Cardiac muscle cell (in vitro differentiated cells and primary cell): Measurements from ENCODE around the gene MYOG. TPM values are rescaled to one million over a fixed set of nuclear protein-coding genes. Genes with fewer than 3 reads are reported as not detected.

Source experiments
- DNase-seq, 2 donors: peaks; one replicate each; pipeline versions ENCODE4 v3.0.0 to v3.0.0-alpha.2; 2010 to 2017; ENCODE audit warnings: low read depth in 1 of 2, low spot score in 1 of 2
- H3K27ac ChIP-seq: fragments of 200-600 bp; sonication (generic); 2 replicates; pipeline ENCODE4 v1.5.1; 2016
- H3K27me3 ChIP-seq: fragments of 200-600 bp; sonication (generic); 2 replicates; pipeline ENCODE4 v1.6.0; 2016; ENCODE audit warnings: control low read depth
- H3K36me3 ChIP-seq: fragments of 200-600 bp; sonication (generic); 2 replicates; pipeline ENCODE4 v1.5.1; 2016; ENCODE audit warnings: control low read depth
- H3K4me1 ChIP-seq: fragments of 200-600 bp; sonication (generic); 2 replicates; pipeline ENCODE4 v1.8.1; 2017; ENCODE audit warnings: low read depth, mild to moderate bottlenecking, mixed run types
- H3K4me3 ChIP-seq: fragments of 200-600 bp; sonication (generic); 2 replicates; pipeline ENCODE4 v1.5.1; 2016; ENCODE audit warnings: mild to moderate bottlenecking
- H3K9me3 ChIP-seq: fragments of 200-600 bp; sonication (generic); 2 replicates; pipeline ENCODE4 v1.5.1; 2017; ENCODE audit warnings: low read depth, mild to moderate bottlenecking, control low read depth
- polyA plus RNA-seq: library from polyadenylated mRNA; unstranded; fragments of >200 nt; fragmentation: Nextera tagmentation; extraction: Ambion mirVana; gene quantifications from 2 replicates; pipeline ENCODE4 v1.2.1, GENCODE V29; 2016
- total RNA-seq: library from RNA; depleted of rRNA; stranded (reverse); fragments of >200 nt; gene quantifications from 2 replicates; pipeline ENCODE4 v1.2.3, GENCODE V29; 2016
- TF ChIP-seq, protein P1 (sequence below): IDR thresholded peaks from 2 replicates; pipeline ENCODE4 v1.5.1; 2012; ENCODE audit warnings: low read depth, mild to moderate bottlenecking, low read length

Gene MYOG
- total and polyA plus RNA-seq, 2 experiments from 2014 or later = 0.18 TPM; not detected in 1

DNA sequence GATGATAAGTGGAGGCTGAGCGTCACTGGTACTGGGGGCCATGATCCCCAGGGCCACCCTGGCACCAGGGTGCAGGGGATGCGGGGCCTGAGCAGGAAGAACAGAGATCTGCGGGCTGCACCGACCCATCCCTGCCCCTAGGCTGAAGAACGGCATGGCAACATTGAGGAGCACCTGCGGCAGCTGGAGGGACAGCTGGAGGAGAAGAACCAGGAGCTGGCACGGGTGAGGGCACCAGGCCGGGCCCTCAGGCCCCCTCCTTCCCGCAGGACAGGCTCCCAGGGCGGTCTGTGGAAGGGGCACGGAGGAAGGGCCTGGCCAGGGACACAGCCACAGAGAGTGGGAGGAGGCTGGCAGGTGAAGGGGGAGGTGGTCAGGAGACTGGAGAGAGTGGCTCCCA is 37.7 kb downstream of the MYOG start:
- Histone ChIP-seq H3K36me3 (peaks cover 60% of the 10 kb centered on the region), H3K4me1 (peaks cover 7% of the 10 kb centered on the region), H3K27me3 (no peaks in the 10 kb centered on the region), H3K9me3 (no peaks in the 10 kb centered on the region), H3K4me3 (no peak overlapping the region), H3K27ac (no peak overlapping the region)
- DNase-seq = no peak
- TF ChIP-seq, protein P1, sequence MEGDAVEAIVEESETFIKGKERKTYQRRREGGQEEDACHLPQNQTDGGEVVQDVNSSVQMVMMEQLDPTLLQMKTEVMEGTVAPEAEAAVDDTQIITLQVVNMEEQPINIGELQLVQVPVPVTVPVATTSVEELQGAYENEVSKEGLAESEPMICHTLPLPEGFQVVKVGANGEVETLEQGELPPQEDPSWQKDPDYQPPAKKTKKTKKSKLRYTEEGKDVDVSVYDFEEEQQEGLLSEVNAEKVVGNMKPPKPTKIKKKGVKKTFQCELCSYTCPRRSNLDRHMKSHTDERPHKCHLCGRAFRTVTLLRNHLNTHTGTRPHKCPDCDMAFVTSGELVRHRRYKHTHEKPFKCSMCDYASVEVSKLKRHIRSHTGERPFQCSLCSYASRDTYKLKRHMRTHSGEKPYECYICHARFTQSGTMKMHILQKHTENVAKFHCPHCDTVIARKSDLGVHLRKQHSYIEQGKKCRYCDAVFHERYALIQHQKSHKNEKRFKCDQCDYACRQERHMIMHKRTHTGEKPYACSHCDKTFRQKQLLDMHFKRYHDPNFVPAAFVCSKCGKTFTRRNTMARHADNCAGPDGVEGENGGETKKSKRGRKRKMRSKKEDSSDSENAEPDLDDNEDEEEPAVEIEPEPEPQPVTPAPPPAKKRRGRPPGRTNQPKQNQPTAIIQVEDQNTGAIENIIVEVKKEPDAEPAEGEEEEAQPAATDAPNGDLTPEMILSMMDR = no peak

DNA sequence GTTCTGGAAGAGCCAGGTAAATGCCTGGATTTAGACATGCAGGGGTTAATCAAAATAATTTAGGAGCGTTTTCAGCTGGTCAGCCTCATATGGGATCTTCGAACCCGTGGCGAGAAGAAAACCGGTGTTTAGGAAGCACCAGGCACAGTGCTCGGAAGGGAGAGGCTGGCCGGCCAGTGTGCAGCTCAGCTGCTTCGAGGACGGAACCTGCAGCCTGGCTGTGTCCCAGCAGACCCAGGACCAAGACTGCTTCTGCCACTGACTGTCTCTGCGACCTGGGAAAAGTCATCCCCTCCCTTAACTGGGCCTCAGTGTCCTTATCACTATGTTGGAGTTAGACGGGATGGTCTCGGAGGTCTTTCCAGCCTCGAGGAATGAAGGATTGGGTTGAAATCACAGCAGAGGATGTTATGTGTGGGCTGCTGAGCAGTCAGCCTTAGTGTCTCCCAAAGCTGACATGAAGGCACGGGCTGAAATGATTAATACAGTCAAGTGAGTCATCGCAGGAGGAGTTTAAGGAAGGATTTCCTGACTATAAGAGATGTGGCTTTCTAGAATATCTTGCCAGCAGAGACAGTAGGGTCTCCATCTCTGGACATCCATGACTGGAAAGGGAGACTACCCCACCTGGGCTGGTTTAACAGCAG is 38.7 kb downstream of the MYOG start:
- Histone ChIP-seq H3K27ac (no peak overlapping the region), H3K4me3 (no peak overlapping the region), H3K36me3 (peaks cover 54% of the 10 kb centered on the region), H3K27me3 (no peaks in the 10 kb centered on the region), H3K4me1 (peaks cover 12% of the 10 kb centered on the region), H3K9me3 (no peaks in the 10 kb centered on the region)
- TF ChIP-seq, protein P1 = no peak
- DNase-seq = peak in 1 of 2 donors; percentile 82

DNA sequence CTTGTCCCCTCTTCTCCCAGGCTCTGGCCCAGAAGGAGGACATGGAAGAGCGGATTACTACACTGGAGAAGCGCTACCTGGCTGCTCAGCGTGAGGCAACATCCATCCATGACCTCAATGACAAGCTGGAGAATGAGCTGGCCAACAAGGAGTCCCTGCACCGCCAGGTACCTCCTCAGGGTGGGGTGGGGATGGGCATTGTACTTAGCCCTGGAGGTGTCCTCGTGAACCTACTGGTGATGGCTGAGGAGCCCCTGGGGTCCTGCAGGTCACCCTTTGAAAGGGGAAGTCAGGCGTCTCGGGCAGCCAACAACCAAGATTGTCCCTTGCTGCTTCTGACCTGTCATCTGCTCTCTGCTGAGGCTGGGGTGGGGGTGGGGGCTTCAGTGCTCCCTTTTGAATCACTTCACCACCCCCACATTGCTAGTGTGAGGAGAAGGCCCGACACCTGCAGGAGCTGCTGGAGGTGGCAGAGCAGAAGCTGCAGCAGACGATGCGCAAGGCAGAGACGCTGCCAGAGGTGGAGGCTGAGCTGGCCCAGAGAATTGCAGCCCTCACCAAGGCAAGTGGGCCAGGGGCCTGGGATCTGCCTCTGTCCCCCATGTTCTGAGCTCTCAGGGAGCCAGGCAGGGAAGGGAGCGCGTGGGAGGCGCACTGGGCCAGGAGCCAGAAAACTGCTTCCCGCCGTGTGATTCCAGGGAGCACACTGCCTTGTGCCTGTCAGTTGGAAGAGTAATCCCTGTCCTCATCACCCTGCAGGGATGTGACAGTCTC is 39.8 kb downstream of the MYOG start:
- H3K27me3 ChIP-seq = no peaks in the 10 kb centered on the region
- peaks cover 16% of the 10 kb centered on the region for H3K4me1 ChIP-seq
- TF ChIP-seq, protein P1 = no peak
- peaks cover 51% of the 10 kb centered on the region for H3K36me3 ChIP-seq
- H3K27ac ChIP-seq = no peak overlapping the region
- H3K9me3 ChIP-seq = no peaks in the 10 kb centered on the region
- DNase-seq = peak in 1 of 2 donors; percentile 53
- no peak overlapping the region for H3K4me3 ChIP-seq

DNA sequence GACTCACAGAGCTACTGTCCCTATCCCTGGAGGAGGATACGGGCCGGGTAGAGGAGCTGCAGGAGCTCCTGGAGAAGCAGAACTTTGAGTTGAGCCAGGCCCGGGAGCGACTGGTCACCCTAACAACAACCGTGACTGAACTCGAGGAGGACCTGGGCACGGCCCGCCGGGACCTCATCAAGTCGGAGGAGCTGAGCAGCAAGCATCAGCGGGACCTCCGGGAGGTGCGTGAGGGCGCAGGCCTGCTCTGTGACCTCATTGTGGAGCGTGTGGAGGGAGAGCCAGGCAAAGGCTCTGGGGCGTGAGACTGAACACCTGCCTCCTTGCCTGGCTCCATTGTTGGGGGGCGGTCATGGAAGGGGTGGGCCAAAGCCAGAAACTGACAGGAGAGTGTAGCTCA is 40.5 kb downstream of the MYOG start:
- Histone ChIP-seq H3K9me3 (no peaks in the 10 kb centered on the region), H3K4me1 (peaks cover 22% of the 10 kb centered on the region), H3K4me3 (no peak overlapping the region), H3K27ac (no peak overlapping the region), H3K27me3 (no peaks in the 10 kb centered on the region), H3K36me3 (peaks cover 51% of the 10 kb centered on the region)
- DNase-seq = no peak
- TF ChIP-seq, protein P1 = no peak

DNA sequence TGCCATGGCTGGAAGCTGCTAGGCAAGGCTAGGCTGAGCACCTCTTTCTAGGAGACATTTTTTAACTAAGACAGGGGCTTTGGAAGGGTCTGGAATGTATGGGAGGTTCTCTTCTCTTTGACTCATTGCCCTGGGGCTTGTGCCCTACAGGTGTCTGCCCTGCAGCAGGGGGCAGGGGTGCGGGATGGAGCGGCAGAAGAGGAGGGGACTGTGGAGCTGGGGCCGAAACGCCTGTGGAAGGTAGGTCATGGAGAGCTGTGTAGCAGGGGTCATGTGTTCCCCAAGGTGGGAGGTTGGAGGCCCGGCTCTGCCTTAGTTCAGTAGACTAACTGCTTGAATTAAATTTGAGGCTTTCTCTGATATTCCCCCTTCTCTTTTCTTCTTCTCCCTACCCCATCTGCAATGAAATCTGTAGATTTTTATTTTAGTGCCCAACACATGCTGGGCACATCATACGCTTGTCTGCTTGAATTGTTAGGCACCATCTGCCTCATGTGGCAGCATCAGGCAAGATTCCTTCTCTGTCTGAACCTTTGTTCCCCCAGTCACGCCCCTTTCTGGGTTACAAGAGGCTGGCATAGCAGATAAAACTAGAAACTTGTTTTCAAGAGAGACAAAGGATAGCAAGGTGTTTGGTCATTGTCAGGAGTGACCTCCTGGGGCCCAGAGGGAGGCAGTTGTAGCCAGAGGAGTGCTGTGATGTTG is 41.1 kb downstream of the MYOG start:
- DNase-seq = no peak
- Histone ChIP-seq H3K36me3 (peaks cover 47% of the 10 kb centered on the region), H3K27ac (no peak overlapping the region), H3K4me1 (peaks cover 28% of the 10 kb centered on the region), H3K27me3 (no peaks in the 10 kb centered on the region), H3K9me3 (no peaks in the 10 kb centered on the region), H3K4me3 (no peak overlapping the region)
- TF ChIP-seq, protein P1 = no peak
